Measurements from ENCODE around the gene ZNF326.

ZNF326 gene

DNA sequence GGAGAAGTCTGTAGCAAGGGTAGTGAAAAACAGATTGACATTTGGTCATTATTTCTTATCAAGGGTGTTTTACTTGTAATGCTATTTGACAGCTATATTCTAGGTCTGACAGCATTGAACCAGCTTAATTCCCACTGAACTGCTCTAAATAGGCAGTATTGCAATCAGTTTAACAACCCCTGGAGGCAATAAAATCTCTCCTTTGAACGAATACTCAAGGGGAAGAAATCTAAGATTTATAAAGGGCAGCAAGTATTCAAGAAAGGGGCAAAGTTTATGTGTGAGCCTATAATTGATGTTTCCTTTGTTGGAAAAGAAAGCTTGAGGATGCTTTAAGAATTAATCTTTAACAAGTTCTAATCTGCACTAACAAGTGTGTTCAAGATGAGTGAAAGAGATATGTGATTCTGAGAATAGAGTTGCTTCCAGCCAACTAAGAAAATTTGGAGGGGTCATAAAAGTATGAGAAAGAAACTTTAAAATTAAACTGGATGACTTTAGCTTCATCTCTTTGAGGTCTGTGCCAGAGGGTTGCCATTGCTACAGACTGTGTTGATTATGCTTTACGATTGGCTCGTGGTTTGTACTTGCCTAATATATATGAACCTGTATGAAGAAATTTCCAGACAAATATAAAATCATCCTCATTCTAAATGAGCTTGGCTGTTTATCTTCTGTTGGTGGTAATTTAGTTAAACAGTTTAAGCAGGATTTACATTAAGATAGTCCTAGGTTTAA, 72.5 kb downstream of the ZNF326 start:
- Histone ChIP-seq H3K36me3 (ENCODE audit: insufficient read depth, low read length) (no peaks in the 10 kb centered on the region), H3K79me2 (ENCODE audit: insufficient read depth, low read length) (no peaks in the 10 kb centered on the region), H3K4me3 (ENCODE audit: low read depth, low read length, poor library complexity, severe bottlenecking) (no peak overlapping the region), H3K27ac (ENCODE audit: low read depth, low read length, poor library complexity, severe bottlenecking) (no peak overlapping the region), H3K9me2 (ENCODE audit: low read depth, low read length) (no peaks in the 10 kb centered on the region), H3F3A (ENCODE audit: insufficient read depth, low read length) (no peaks in the 10 kb centered on the region), H3K9ac (ENCODE audit: low read length) (no peak overlapping the region), H3K4me1 (ENCODE audit: insufficient read depth, low read length, severe bottlenecking) (no peaks in the 10 kb centered on the region), H4K20me1 (ENCODE audit: insufficient read depth, low read length) (no peaks in the 10 kb centered on the region), H3K9me3 (ENCODE audit: low read length) (no peaks in the 10 kb centered on the region), H2AFZ (ENCODE audit: low read length) (no peak overlapping the region), H3K27me3 (ENCODE audit: insufficient read depth, low read length) (no peaks in the 10 kb centered on the region), H3K4me2 (ENCODE audit: low read length) (no peak overlapping the region)
- TF ChIP-seq, protein P1, sequence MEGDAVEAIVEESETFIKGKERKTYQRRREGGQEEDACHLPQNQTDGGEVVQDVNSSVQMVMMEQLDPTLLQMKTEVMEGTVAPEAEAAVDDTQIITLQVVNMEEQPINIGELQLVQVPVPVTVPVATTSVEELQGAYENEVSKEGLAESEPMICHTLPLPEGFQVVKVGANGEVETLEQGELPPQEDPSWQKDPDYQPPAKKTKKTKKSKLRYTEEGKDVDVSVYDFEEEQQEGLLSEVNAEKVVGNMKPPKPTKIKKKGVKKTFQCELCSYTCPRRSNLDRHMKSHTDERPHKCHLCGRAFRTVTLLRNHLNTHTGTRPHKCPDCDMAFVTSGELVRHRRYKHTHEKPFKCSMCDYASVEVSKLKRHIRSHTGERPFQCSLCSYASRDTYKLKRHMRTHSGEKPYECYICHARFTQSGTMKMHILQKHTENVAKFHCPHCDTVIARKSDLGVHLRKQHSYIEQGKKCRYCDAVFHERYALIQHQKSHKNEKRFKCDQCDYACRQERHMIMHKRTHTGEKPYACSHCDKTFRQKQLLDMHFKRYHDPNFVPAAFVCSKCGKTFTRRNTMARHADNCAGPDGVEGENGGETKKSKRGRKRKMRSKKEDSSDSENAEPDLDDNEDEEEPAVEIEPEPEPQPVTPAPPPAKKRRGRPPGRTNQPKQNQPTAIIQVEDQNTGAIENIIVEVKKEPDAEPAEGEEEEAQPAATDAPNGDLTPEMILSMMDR (IDR thresholded peaks at IDR 0.05; ENCODE audit: low read length): no peak

DNA sequence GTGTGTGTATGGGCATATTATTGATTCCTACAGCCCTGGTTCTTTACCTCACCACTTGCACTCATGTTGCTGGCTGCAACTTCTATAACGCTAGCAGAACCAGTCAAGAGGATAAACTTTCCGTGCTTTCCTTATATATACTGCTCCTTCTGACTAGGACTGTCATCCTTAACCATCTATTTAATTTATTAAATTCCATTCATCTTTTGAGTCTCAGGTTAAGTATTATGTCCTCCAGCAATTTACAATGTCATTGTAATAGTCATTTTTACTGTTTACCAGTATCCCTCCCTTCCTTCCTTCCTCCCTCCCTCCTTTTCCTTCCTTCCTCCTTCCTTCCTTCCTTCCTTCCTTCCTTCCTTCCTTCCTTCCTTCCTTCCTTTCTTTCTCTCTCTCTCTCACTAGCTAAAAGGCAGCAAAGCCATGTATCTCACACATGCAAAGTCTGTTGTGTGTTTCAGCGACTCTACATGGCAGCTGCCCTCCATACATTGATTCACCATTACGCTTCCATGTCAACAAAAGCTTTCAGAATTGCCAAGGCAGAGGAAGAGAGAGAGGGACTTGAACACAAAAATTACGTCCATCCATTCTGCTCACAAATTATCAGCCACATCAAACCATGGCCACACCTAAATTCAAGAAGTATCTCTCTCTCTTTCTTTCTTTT, 73.8 kb downstream of the ZNF326 start:
- no peaks in the 10 kb centered on the region for H3K9me3 ChIP-seq (ENCODE audit: low read length)
- H3K27ac ChIP-seq (ENCODE audit: low read depth, low read length, poor library complexity, severe bottlenecking): no peak overlapping the region
- H3K4me1 ChIP-seq (ENCODE audit: insufficient read depth, low read length, severe bottlenecking): no peaks in the 10 kb centered on the region
- TF ChIP-seq, protein P1 (IDR thresholded peaks at IDR 0.05; ENCODE audit: low read length): no peak
- no peak for TF ChIP-seq EZH2 (IDR thresholded peaks at IDR 0.05; ENCODE audit: borderline replicate concordance, low read length)
- H3F3A ChIP-seq (ENCODE audit: insufficient read depth, low read length): no peaks in the 10 kb centered on the region
- no peaks in the 10 kb centered on the region for H3K9me2 ChIP-seq (ENCODE audit: low read depth, low read length)
- no peaks in the 10 kb centered on the region for H3K27me3 ChIP-seq (ENCODE audit: insufficient read depth, low read length)
- H4K20me1 ChIP-seq (ENCODE audit: insufficient read depth, low read length): no peaks in the 10 kb centered on the region
- no peak overlapping the region for H2AFZ ChIP-seq (ENCODE audit: low read length)
- no peak overlapping the region for H3K4me2 ChIP-seq (ENCODE audit: low read length)
- H3K79me2 ChIP-seq (ENCODE audit: insufficient read depth, low read length): no peaks in the 10 kb centered on the region
- no peak overlapping the region for H3K9ac ChIP-seq (ENCODE audit: low read length)
- no peaks in the 10 kb centered on the region for H3K36me3 ChIP-seq (ENCODE audit: insufficient read depth, low read length)
- no peak overlapping the region for H3K4me3 ChIP-seq (ENCODE audit: low read depth, low read length, poor library complexity, severe bottlenecking)

DNA sequence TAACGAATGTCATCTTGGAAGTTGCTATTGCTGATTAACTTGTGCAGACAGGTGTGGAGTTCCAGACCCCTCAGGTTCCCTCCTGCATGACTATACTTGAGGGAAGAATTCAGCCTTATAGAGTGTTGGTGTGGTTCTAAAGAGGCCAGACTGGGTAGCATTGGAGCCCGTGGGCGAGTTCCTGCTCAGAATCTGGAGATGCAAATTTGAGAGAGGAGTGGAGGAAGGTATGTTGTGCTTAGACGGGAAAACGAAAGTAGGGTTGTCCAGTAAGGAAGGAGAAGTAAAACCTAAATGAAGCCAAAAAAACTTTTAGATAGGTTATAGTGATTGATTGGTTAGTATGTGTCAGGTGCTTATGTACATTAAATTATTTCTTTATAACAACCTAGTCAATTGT, 79.2 kb downstream of the ZNF326 start:
- TF ChIP-seq EZH2 (IDR thresholded peaks at IDR 0.05; ENCODE audit: borderline replicate concordance, low read length): no peak
- TF ChIP-seq, protein P1 (IDR thresholded peaks at IDR 0.05; ENCODE audit: low read length): no peak
- Histone ChIP-seq H3K9me2 (ENCODE audit: low read depth, low read length) (no peaks in the 10 kb centered on the region), H3K36me3 (ENCODE audit: insufficient read depth, low read length) (no peaks in the 10 kb centered on the region), H4K20me1 (ENCODE audit: insufficient read depth, low read length) (no peaks in the 10 kb centered on the region), H3K27ac (ENCODE audit: low read depth, low read length, poor library complexity, severe bottlenecking) (no peak overlapping the region), H3F3A (ENCODE audit: insufficient read depth, low read length) (no peaks in the 10 kb centered on the region), H3K9ac (ENCODE audit: low read length) (no peak overlapping the region), H3K27me3 (ENCODE audit: insufficient read depth, low read length) (no peaks in the 10 kb centered on the region), H3K4me3 (ENCODE audit: low read depth, low read length, poor library complexity, severe bottlenecking) (no peak overlapping the region), H2AFZ (ENCODE audit: low read length) (no peak overlapping the region), H3K4me2 (ENCODE audit: low read length) (no peak overlapping the region), H3K4me1 (ENCODE audit: insufficient read depth, low read length, severe bottlenecking) (no peaks in the 10 kb centered on the region), H3K9me3 (ENCODE audit: low read length) (no peaks in the 10 kb centered on the region), H3K79me2 (ENCODE audit: insufficient read depth, low read length) (no peaks in the 10 kb centered on the region)

All from OCI-LY1 (cell line).